HEK293 (cell line): Measurements from ENCODE around the gene LCMT2.

Experiments used
- CTCF ChIA-PET: fragments of 350-600 bp; formaldehyde crosslinking; extraction: SDS; loops from one replicate; lab custom pipeline; 2021; ENCODE audit warnings: antibody characterized with exemption; lab: Yijun Ruan, JAX
- POLR2A ChIA-PET: fragments of 300-600 bp; formaldehyde crosslinking; extraction: SDS; loops from one replicate; lab custom pipeline; 2020; ENCODE audit warnings: antibody characterized with exemption, inconsistent platforms; lab: Yijun Ruan, JAX
- H3K27ac ChIP-seq: fragments of 200-500 bp; sonication (Bioruptor generic); 2 replicates; pipeline ENCODE4 v1.5.1; 2014; ENCODE audit warnings: low read depth, low read length, control low read depth, inconsistent platforms; ENCODE audit errors: extremely low read depth
- H3K36me3 ChIP-seq, 2 experiments: fragments of 200-500 bp in 1 of 2; sonication (Bioruptor generic) in 1 of 2; 1 replicate in 1 of 2; 2 replicates in 1 of 2; pipeline ENCODE4 v1.5.1; 2014 to 2017; ENCODE audit warnings: inconsistent platforms in 2 of 2, low read length in 2 of 2; ENCODE audit not compliant: control insufficient read depth in 2 of 2, insufficient read depth in 1 of 2
- H3K4me1 ChIP-seq: fragments of 200-500 bp; sonication (Bioruptor generic); 2 replicates; pipeline ENCODE4 v1.5.1; 2014; ENCODE audit warnings: mild to moderate bottlenecking, low read length, inconsistent platforms; ENCODE audit not compliant: control insufficient read depth, insufficient read depth
- H3K4me3 ChIP-seq: 2 replicates; pipeline ENCODE4 v1.5.1; 2011; ENCODE audit warnings: low read depth, mild to moderate bottlenecking, control low read depth, low read length, moderate library complexity
- H3K9me3 ChIP-seq: fragments of 200-500 bp; sonication (Bioruptor generic); 2 replicates; pipeline ENCODE4 v1.5.1; 2014; ENCODE audit warnings: low read depth, low read length, inconsistent platforms; ENCODE audit not compliant: control insufficient read depth, insufficient read depth
- GLI4 ChIP-seq: fragments of 450-650 bp; formaldehyde crosslinking; IDR thresholded peaks from 2 replicates; pipeline ENCODE4 v1.5.1; 2016; ENCODE audit warnings: missing biosample characterization, missing genetic modification characterization
- YY1 ChIP-seq: fragments of 450-650 bp; formaldehyde crosslinking; IDR thresholded peaks from 2 replicates; pipeline ENCODE4 v1.5.1; 2018; ENCODE audit warnings: missing biosample characterization, missing genetic modification characterization
- ZIC2 ChIP-seq: fragments of 450-650 bp; formaldehyde crosslinking; IDR thresholded peaks from 2 replicates; pipeline ENCODE4 v1.5.1; 2016; ENCODE audit warnings: missing biosample characterization, missing genetic modification characterization
- ZNF138 ChIP-seq: fragments of 450-650 bp; formaldehyde crosslinking; IDR thresholded peaks from 2 replicates; pipeline ENCODE4 v1.5.1; 2016; ENCODE audit warnings: missing biosample characterization, missing genetic modification characterization, borderline replicate concordance
- ZNF488 ChIP-seq: fragments of 450-650 bp; formaldehyde crosslinking; IDR thresholded peaks from 2 replicates; pipeline ENCODE4 v1.5.1; 2016; ENCODE audit warnings: missing biosample characterization, missing genetic modification characterization
- ZNF518A ChIP-seq: fragments of 450-650 bp; formaldehyde crosslinking; conservative IDR thresholded peaks from 2 replicates; pipeline ENCODE4 v1.5.1; 2016; ENCODE audit warnings: low read depth, missing biosample characterization, missing genetic modification characterization
- ZNF560 ChIP-seq: fragments of 450-650 bp; formaldehyde crosslinking; IDR thresholded peaks from 2 replicates; pipeline ENCODE4 v1.5.1; 2017; ENCODE audit warnings: missing biosample characterization, missing genetic modification characterization, borderline replicate concordance
- ZNF747 ChIP-seq: fragments of 450-650 bp; formaldehyde crosslinking; IDR thresholded peaks from 2 replicates; pipeline ENCODE4 v1.5.1; 2016; ENCODE audit warnings: missing biosample characterization, missing genetic modification characterization
- TF ChIP-seq, protein P1 (sequence below): fragments of 450-650 bp; formaldehyde crosslinking; IDR thresholded peaks from 2 replicates; pipeline ENCODE4 v1.5.1; 2016; ENCODE audit warnings: missing biosample characterization, missing genetic modification characterization
- TF ChIP-seq, protein P2 (sequence below): fragments of 450-650 bp; formaldehyde crosslinking; IDR thresholded peaks from 2 replicates; pipeline ENCODE4 v1.5.1; 2016; ENCODE audit warnings: missing biosample characterization, missing genetic modification characterization, borderline replicate concordance
- TF ChIP-seq, protein P3 (sequence below): fragments of 450-650 bp; formaldehyde crosslinking; IDR thresholded peaks from 2 replicates; pipeline ENCODE4 v1.5.1; 2016; ENCODE audit warnings: missing biosample characterization, missing genetic modification characterization

LCMT2 gene

GRCh38 chr15:43276563-43277200 lies 53.7 kb downstream of the LCMT2 start (continued):
- TF ChIP-seq ZNF560 (tag by site-specific recombination) (no peak), ZNF518A (tag by site-specific recombination) (no peak), ZNF488 (tag by site-specific recombination) (no peak), ZIC2 (tag by site-specific recombination) (no peak)
- TF ChIP-seq, all 188 proteins: peak for 0

GRCh38 chr15:43275740-43276562 lies 54.4 kb downstream of the LCMT2 start:
- POLR2A ChIA-PET = no interaction called here
- H3K4me3 ChIP-seq = no peak overlapping the region
- TF ChIP-seq ZNF747 (tag by site-specific recombination) (no peak), ZNF138 (no peak), YY1 (tag by site-specific recombination) (no peak), GLI4 (tag by site-specific recombination) (no peak)
- TF ChIP-seq, protein P1, sequence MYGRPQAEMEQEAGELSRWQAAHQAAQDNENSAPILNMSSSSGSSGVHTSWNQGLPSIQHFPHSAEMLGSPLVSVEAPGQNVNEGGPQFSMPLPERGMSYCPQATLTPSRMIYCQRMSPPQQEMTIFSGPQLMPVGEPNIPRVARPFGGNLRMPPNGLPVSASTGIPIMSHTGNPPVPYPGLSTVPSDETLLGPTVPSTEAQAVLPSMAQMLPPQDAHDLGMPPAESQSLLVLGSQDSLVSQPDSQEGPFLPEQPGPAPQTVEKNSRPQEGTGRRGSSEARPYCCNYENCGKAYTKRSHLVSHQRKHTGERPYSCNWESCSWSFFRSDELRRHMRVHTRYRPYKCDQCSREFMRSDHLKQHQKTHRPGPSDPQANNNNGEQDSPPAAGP (tag by site-specific recombination) = no peak
- TF ChIP-seq, protein P2, sequence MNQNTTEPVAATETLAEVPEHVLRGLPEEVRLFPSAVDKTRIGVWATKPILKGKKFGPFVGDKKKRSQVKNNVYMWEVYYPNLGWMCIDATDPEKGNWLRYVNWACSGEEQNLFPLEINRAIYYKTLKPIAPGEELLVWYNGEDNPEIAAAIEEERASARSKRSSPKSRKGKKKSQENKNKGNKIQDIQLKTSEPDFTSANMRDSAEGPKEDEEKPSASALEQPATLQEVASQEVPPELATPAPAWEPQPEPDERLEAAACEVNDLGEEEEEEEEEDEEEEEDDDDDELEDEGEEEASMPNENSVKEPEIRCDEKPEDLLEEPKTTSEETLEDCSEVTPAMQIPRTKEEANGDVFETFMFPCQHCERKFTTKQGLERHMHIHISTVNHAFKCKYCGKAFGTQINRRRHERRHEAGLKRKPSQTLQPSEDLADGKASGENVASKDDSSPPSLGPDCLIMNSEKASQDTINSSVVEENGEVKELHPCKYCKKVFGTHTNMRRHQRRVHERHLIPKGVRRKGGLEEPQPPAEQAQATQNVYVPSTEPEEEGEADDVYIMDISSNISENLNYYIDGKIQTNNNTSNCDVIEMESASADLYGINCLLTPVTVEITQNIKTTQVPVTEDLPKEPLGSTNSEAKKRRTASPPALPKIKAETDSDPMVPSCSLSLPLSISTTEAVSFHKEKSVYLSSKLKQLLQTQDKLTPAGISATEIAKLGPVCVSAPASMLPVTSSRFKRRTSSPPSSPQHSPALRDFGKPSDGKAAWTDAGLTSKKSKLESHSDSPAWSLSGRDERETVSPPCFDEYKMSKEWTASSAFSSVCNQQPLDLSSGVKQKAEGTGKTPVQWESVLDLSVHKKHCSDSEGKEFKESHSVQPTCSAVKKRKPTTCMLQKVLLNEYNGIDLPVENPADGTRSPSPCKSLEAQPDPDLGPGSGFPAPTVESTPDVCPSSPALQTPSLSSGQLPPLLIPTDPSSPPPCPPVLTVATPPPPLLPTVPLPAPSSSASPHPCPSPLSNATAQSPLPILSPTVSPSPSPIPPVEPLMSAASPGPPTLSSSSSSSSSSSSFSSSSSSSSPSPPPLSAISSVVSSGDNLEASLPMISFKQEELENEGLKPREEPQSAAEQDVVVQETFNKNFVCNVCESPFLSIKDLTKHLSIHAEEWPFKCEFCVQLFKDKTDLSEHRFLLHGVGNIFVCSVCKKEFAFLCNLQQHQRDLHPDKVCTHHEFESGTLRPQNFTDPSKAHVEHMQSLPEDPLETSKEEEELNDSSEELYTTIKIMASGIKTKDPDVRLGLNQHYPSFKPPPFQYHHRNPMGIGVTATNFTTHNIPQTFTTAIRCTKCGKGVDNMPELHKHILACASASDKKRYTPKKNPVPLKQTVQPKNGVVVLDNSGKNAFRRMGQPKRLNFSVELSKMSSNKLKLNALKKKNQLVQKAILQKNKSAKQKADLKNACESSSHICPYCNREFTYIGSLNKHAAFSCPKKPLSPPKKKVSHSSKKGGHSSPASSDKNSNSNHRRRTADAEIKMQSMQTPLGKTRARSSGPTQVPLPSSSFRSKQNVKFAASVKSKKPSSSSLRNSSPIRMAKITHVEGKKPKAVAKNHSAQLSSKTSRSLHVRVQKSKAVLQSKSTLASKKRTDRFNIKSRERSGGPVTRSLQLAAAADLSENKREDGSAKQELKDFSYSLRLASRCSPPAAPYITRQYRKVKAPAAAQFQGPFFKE (tag by site-specific recombination) = no peak
- TF ChIP-seq, protein P3, sequence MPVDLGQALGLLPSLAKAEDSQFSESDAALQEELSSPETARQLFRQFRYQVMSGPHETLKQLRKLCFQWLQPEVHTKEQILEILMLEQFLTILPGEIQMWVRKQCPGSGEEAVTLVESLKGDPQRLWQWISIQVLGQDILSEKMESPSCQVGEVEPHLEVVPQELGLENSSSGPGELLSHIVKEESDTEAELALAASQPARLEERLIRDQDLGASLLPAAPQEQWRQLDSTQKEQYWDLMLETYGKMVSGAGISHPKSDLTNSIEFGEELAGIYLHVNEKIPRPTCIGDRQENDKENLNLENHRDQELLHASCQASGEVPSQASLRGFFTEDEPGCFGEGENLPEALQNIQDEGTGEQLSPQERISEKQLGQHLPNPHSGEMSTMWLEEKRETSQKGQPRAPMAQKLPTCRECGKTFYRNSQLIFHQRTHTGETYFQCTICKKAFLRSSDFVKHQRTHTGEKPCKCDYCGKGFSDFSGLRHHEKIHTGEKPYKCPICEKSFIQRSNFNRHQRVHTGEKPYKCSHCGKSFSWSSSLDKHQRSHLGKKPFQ = no peak
- no peaks in the 10 kb centered on the region for H3K4me1 ChIP-seq
- H3K36me3 ChIP-seq = no peaks in the 10 kb centered on the region
- no peaks in the 10 kb centered on the region for H3K9me3 ChIP-seq
- CTCF ChIA-PET = interaction anchor here (0.6 to 1.2 kb wide), 3 partner anchors 10 to 54 kb away, joined by 3 to 4 read pairs (median 3); no protein-coding TSS in a partner anchor
- H3K27ac ChIP-seq = no peak overlapping the region
